Keratinocyte (primary cell): ENCODE data around the gene ZNF423. TPM values are rescaled to one million over a fixed set of nuclear protein-coding genes. Genes with fewer than 3 reads are reported as not detected.

ENCODE experiments used
- DNase-seq: peaks from one replicate; pipeline ENCODE4 v3.0.0-alpha.2; 2011; ENCODE audit warnings: low read depth, missing footprints, low spot score
- FAIRE-seq: peaks from 2 replicates; lab custom pipeline; 2011; peaks lifted over from hg19 to GRCh38; lab: Jason Lieb, UNC
- H2AFZ ChIP-seq: 2 replicates; pipeline ENCODE4 v1.6.0; 2012; ENCODE audit warnings: low read length, control low read depth, inconsistent platforms; ENCODE audit not compliant: control insufficient read depth
- H3K27ac ChIP-seq: 2 replicates; pipeline ENCODE4 v1.5.1; 2011; ENCODE audit warnings: low read length; ENCODE audit not compliant: control insufficient read depth, insufficient read depth
- H3K27me3 ChIP-seq: 3 replicates; pipeline ENCODE4 v1.6.0; 2011; ENCODE audit warnings: low read length; ENCODE audit not compliant: control insufficient read depth, insufficient read depth; ENCODE audit errors: extremely low read depth
- H3K36me3 ChIP-seq, 2 experiments: 2 replicates in 1 of 2; 3 replicates in 1 of 2; pipeline ENCODE4 v1.5.1; 2011; ENCODE audit warnings: low read length in 2 of 2, mild to moderate bottlenecking in 1 of 2; ENCODE audit not compliant: control insufficient read depth in 2 of 2, insufficient read depth in 2 of 2; ENCODE audit errors: extremely low read depth in 1 of 2
- H3K4me1 ChIP-seq: 3 replicates; pipeline ENCODE4 v1.5.1; 2011; ENCODE audit warnings: low read length; ENCODE audit not compliant: control insufficient read depth, insufficient read depth; ENCODE audit errors: extremely low read depth
- H3K4me2 ChIP-seq: 3 replicates; pipeline ENCODE4 v1.6.0; 2011; ENCODE audit warnings: low read depth, low read length; ENCODE audit not compliant: control insufficient read depth, insufficient read depth; ENCODE audit errors: extremely low read depth
- H3K4me3 ChIP-seq, 3 experiments: fragments of 200-600 bp in 1 of 3; sonication (generic) in 1 of 3; 2 replicates in 2 of 3; 3 replicates in 1 of 3; pipeline ENCODE4 v1.5.1; 2011 to 2016; ENCODE audit warnings: low read length in 3 of 3, mild to moderate bottlenecking in 3 of 3, control low read depth in 2 of 3, inconsistent platforms in 1 of 3, low read depth in 1 of 3, mixed read lengths in 1 of 3, mixed run types in 1 of 3, moderate library complexity in 1 of 3; ENCODE audit not compliant: control insufficient read depth in 2 of 3, insufficient read depth in 2 of 3; ENCODE audit errors: extremely low read depth in 1 of 3
- H3K79me2 ChIP-seq: 2 replicates; pipeline ENCODE4 v1.6.0; 2012; ENCODE audit warnings: low read length; ENCODE audit not compliant: control insufficient read depth, insufficient read depth
- H3K9ac ChIP-seq: 3 replicates; pipeline ENCODE4 v1.6.0; 2011; ENCODE audit warnings: low read length; ENCODE audit not compliant: control insufficient read depth, insufficient read depth; ENCODE audit errors: extremely low read depth
- H3K9me1 ChIP-seq: 3 replicates; pipeline ENCODE4 v1.6.0; 2011; ENCODE audit warnings: low read length; ENCODE audit not compliant: control insufficient read depth, insufficient read depth; ENCODE audit errors: extremely low read depth
- H3K9me3 ChIP-seq: 2 replicates; pipeline ENCODE4 v1.5.1; 2012; ENCODE audit warnings: low read depth, low read length; ENCODE audit not compliant: control insufficient read depth
- H4K20me1 ChIP-seq: 3 replicates; pipeline ENCODE4 v1.6.0; 2011; ENCODE audit warnings: low read length; ENCODE audit not compliant: control insufficient read depth, insufficient read depth; ENCODE audit errors: extremely low read depth
- CTCF ChIP-seq, 3 experiments: IDR thresholded peaks in 1 of 3; conservative IDR thresholded peaks in 1 of 3; optimal IDR thresholded peaks in 1 of 3; 2 replicates in 2 of 3; 3 replicates in 1 of 3; pipeline versions ENCODE3 to v1.5.1; 2011; ENCODE audit warnings: low read length in 3 of 3, mild to moderate bottlenecking in 3 of 3, moderate library complexity in 2 of 3, control low read depth in 1 of 3, inconsistent platforms in 1 of 3; ENCODE audit not compliant: insufficient read depth in 2 of 3; ENCODE audit errors: extremely low read depth in 1 of 3
- EZH2 ChIP-seq: IDR thresholded peaks from one replicate; pipeline ENCODE4 v1.6.1; 2012; ENCODE audit warnings: inconsistent platforms, mild to moderate bottlenecking, low read length, moderate library complexity
- dilution Hi-C: fragments of 300-500 bp; cut with MboI; formaldehyde crosslinking; loops from one replicate; pipeline ENCODE4 v1.7.0; 2020; ENCODE audit warnings: low sequenced_read_pairs; ENCODE audit not compliant: extremely low pct_ligation_motif_present
- polyA plus RNA-seq, 5 experiments: library from polyadenylated mRNA; depleted of rRNA in 3 of 5; stranded (reverse) in 3 of 5; stranded (forward) in 1 of 5; unstranded in 1 of 5; fragments of >200 nt; gene quantifications; 1 replicate in 1 of 5; 2 replicates in 3 of 5; 3 replicates in 1 of 5; pipeline versions ENCODE4 v1.2.1 to v1.2.3, GENCODE V29; 2011 to 2012; ENCODE audit warnings: missing spikeins in 2 of 5, low read depth in 1 of 5, low replicate concordance in 1 of 5

ZNF423 gene
- polyA plus RNA-seq, 1 donor (not counting 4 experiments of a cell fraction or from before 2014, with no cell fraction given): 0.05 TPM

GRCh38 chr16:49543631-49543946 lies 312.3 kb downstream of the ZNF423 start:
- no peak for FAIRE-seq
- H3K9ac ChIP-seq: no peak overlapping the region
- H3K4me3 ChIP-seq: no peak overlapping the region
- H3K4me1 ChIP-seq: no peaks in the 10 kb centered on the region
- no peaks in the 10 kb centered on the region for H3K36me3 ChIP-seq
- H4K20me1 ChIP-seq: no peaks in the 10 kb centered on the region
- H2AFZ ChIP-seq: no peak overlapping the region
- no peaks in the 10 kb centered on the region for H3K9me1 ChIP-seq
- no peak overlapping the region for H3K27ac ChIP-seq
- no peak for DNase-seq
- no peaks in the 10 kb centered on the region for H3K79me2 ChIP-seq
- no peak overlapping the region for H3K4me2 ChIP-seq
- H3K9me3 ChIP-seq: no peaks in the 10 kb centered on the region
- H3K27me3 ChIP-seq: no peaks in the 10 kb centered on the region
- dilution Hi-C loops: no loop called here
- TF ChIP-seq EZH2 (no peak), CTCF (optimal IDR thresholded peaks at IDR 0.05 in 1 of 3, IDR thresholded peaks at IDR 0.05 in 1 of 3, conservative IDR thresholded peaks at IDR 0.05 in 1 of 3; ENCODE audit: extremely low read depth in 1 of 3, insufficient read depth in 2 of 3, low read length in 3 of 3) (no peak)

DNA sequence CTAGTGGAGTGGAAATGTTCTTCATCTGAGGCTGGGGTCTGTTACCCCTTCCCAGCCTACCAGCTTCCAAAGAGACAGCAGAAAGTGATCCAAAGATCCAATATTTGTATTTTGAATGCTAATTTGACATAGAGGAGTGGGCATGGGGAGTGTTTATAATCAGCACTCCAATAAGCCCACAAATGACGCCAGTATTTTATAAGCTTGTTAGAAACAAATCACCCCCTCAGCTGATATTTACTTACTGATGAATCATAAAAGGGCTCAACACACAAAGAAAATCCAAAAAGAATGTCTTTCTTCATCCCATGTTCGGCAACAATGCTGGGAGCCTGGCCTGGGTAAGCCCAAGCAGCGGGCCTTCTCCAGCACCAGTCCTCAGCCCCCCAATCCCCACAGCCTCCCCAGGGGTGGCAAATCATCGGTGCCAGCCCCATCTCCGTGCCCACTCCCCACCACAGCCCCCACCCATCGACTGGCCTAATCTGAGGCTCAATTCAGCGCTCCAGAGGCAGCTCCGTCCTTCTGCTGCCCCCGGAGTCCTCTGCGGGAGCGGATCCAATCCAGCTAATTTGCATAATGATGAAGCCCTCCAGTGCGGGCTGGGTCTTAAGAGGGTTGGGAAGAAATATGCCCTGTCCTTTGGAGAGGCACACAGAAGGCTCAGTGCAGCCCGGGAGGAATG lies 312.8 kb downstream of the ZNF423 start:
- Histone ChIP-seq H3K4me1 (no peaks in the 10 kb centered on the region), H3K36me3 (no peaks in the 10 kb centered on the region), H2AFZ (no peak overlapping the region), H3K27ac (no peak overlapping the region), H3K4me3 (no peak overlapping the region), H3K9me1 (no peaks in the 10 kb centered on the region), H3K9ac (no peak overlapping the region), H3K4me2 (no peak overlapping the region), H3K9me3 (no peaks in the 10 kb centered on the region), H4K20me1 (no peaks in the 10 kb centered on the region), H3K27me3 (no peaks in the 10 kb centered on the region), H3K79me2 (no peaks in the 10 kb centered on the region)
- DNase-seq (no peak), FAIRE-seq (no peak)
- TF ChIP-seq CTCF (optimal IDR thresholded peaks at IDR 0.05 in 1 of 3, IDR thresholded peaks at IDR 0.05 in 1 of 3, conservative IDR thresholded peaks at IDR 0.05 in 1 of 3; ENCODE audit: extremely low read depth in 1 of 3, insufficient read depth in 2 of 3, low read length in 3 of 3): no peak
- TF ChIP-seq EZH2: no peak
- dilution Hi-C loops: no loop called here
